ENCODE results near the gene CCT5. TPM values are rescaled to one million over a fixed set of nuclear protein-coding genes. Genes with fewer than 3 reads are reported as not detected.
"Not testable (repeated sequence)": the region's sequence is repeated elsewhere in the genome, so short reads cannot be mapped to it uniquely, and the experiment has no call there.

Gene CCT5
- total RNA-seq, 1 experiment from 2014 or later: 1,372 TPM

- Histone ChIP-seq H3K4me1 (replicated peaks) (peaks cover 10% of the 10 kb centered on the region), H3K9me3 (replicated peaks) (no peaks in the 10 kb centered on the region), H3K36me3 (no peaks in the 10 kb centered on the region), H3K27ac (no peak overlapping the region), H3K4me3 (no peak overlapping the region), H3K27me3 (replicated peaks) (no peaks in the 10 kb centered on the region)
- no peak for DNase-seq (ENCODE audit: low read depth in 1 of 2, low spot score in 2 of 2)
Observed at GRCh38 chr5:10275460-10275859, 25.4 kb downstream of the CCT5 start.

GRCh38 chr5:10275991-10276390 lies 25.9 kb downstream of the CCT5 start:
- H3K9me3 ChIP-seq (replicated peaks): no peaks in the 10 kb centered on the region
- peaks cover 10% of the 10 kb centered on the region for H3K4me1 ChIP-seq (replicated peaks)
- H3K36me3 ChIP-seq: no peaks in the 10 kb centered on the region
- no peak for DNase-seq (ENCODE audit: low read depth in 1 of 2, low spot score in 2 of 2)
- no peak overlapping the region for H3K27ac ChIP-seq
- no peak overlapping the region for H3K4me3 ChIP-seq
- H3K27me3 ChIP-seq (replicated peaks): no peaks in the 10 kb centered on the region

GRCh38 chr5:10276691-10277090 lies 26.6 kb downstream of the CCT5 start:
- DNase-seq (ENCODE audit: low read depth in 1 of 2, low spot score in 2 of 2): no peak

GRCh38 chr5:10277773-10278630 lies 27.9 kb downstream of the CCT5 start:
- no peaks in the 10 kb centered on the region for H3K9me3 ChIP-seq (replicated peaks)
- H3K27me3 ChIP-seq (replicated peaks): no peaks in the 10 kb centered on the region
- no peak overlapping the region for H3K27ac ChIP-seq
- no peak overlapping the region for H3K4me3 ChIP-seq
- H3K4me1 ChIP-seq (replicated peaks): peaks cover 3% of the 10 kb centered on the region; the same call in 1 of the 2 replicates
- no peak for DNase-seq (ENCODE audit: low read depth in 1 of 2, low spot score in 2 of 2)
- no peaks in the 10 kb centered on the region for H3K36me3 ChIP-seq

More at GRCh38 chr5:10276691-10277090, 26.6 kb downstream of the CCT5 start:
- Histone ChIP-seq H3K36me3 (no peaks in the 10 kb centered on the region), H3K4me3 (no peak overlapping the region), H3K27me3 (replicated peaks) (no peaks in the 10 kb centered on the region), H3K27ac (no peak overlapping the region), H3K9me3 (replicated peaks) (no peaks in the 10 kb centered on the region), H3K4me1 (replicated peaks) (peaks cover 10% of the 10 kb centered on the region)

- H3K36me3 ChIP-seq: no peaks in the 10 kb centered on the region
- H3K4me1 ChIP-seq (replicated peaks): no peaks in the 10 kb centered on the region; the same call in 1 of the 2 replicates
- no peaks in the 10 kb centered on the region for H3K27me3 ChIP-seq (replicated peaks)
- DNase-seq (ENCODE audit: low read depth in 1 of 2, low spot score in 2 of 2): no peak
- no peak overlapping the region for H3K4me3 ChIP-seq
- no peak overlapping the region for H3K27ac ChIP-seq
- H3K9me3 ChIP-seq (replicated peaks): no peaks in the 10 kb centered on the region
Observed at GRCh38 chr5:10278658-10279279, 28.7 kb downstream of the CCT5 start.

GRCh38 chr5:10279328-10279727 lies 29.2 kb downstream of the CCT5 start:
- Histone ChIP-seq H3K36me3 (no peaks in the 10 kb centered on the region), H3K9me3 (replicated peaks) (no peaks in the 10 kb centered on the region), H3K27ac (no peak overlapping the region), H3K4me3 (no peak overlapping the region), H3K4me1 (replicated peaks) (peaks cover 3% of the 10 kb centered on the region), H3K27me3 (replicated peaks) (no peaks in the 10 kb centered on the region)
- no peak for DNase-seq (ENCODE audit: low read depth in 1 of 2, low spot score in 2 of 2)

GRCh38 chr5:10279925-10280720 lies 30.0 kb downstream of the CCT5 start:
- no peak overlapping the region for H3K27ac ChIP-seq
- no peaks in the 10 kb centered on the region for H3K36me3 ChIP-seq
- peaks cover 3% of the 10 kb centered on the region for H3K4me1 ChIP-seq (replicated peaks)
- no peak for DNase-seq (ENCODE audit: low read depth in 1 of 2, low spot score in 2 of 2)
- no peak overlapping the region for H3K4me3 ChIP-seq
- no peaks in the 10 kb centered on the region for H3K9me3 ChIP-seq (replicated peaks)
- no peaks in the 10 kb centered on the region for H3K27me3 ChIP-seq (replicated peaks)

- peaks cover 3% of the 10 kb centered on the region for H3K4me1 ChIP-seq (replicated peaks)
- H3K4me3 ChIP-seq: no peak overlapping the region
- DNase-seq (ENCODE audit: low read depth in 1 of 2, low spot score in 2 of 2): peak; percentile 81 to 88
- no peak overlapping the region for H3K27ac ChIP-seq
- no peaks in the 10 kb centered on the region for H3K36me3 ChIP-seq
- H3K9me3 ChIP-seq (replicated peaks): no peaks in the 10 kb centered on the region
- no peaks in the 10 kb centered on the region for H3K27me3 ChIP-seq (replicated peaks)
Observed at GRCh38 chr5:10283927-10284635, 34.0 kb downstream of the CCT5 start.

GRCh38 chr5:10285362-10285761 lies 35.3 kb downstream of the CCT5 start:
- H3K27ac ChIP-seq; H3K9me3 ChIP-seq (replicated peaks); DNase-seq (ENCODE audit: low read depth in 1 of 2, low spot score in 2 of 2); H3K4me1 ChIP-seq (replicated peaks); H3K4me3 ChIP-seq; H3K27me3 ChIP-seq (replicated peaks); H3K36me3 ChIP-seq: not testable (repeated sequence)

GRCh38 chr5:10286162-10286861 lies 36.2 kb downstream of the CCT5 start:
- H3K36me3 ChIP-seq: no peaks in the 10 kb centered on the region
- H3K4me1 ChIP-seq (replicated peaks): peaks cover 3% of the 10 kb centered on the region
- no peak overlapping the region for H3K27ac ChIP-seq
- no peak overlapping the region for H3K4me3 ChIP-seq
- H3K9me3 ChIP-seq (replicated peaks): no peaks in the 10 kb centered on the region
- no peak for DNase-seq (ENCODE audit: low read depth in 1 of 2, low spot score in 2 of 2)
- H3K27me3 ChIP-seq (replicated peaks): no peaks in the 10 kb centered on the region

- H3K4me3 ChIP-seq: no peak overlapping the region
- DNase-seq (ENCODE audit: low read depth in 1 of 2, low spot score in 2 of 2): no peak
- H3K9me3 ChIP-seq (replicated peaks): no peaks in the 10 kb centered on the region
Observed at GRCh38 chr5:10286862-10287227, 36.8 kb downstream of the CCT5 start.

GRCh38 chr5:10288592-10289219 lies 38.6 kb downstream of the CCT5 start:
- H3K27me3 ChIP-seq (replicated peaks): no peaks in the 10 kb centered on the region

More at GRCh38 chr5:10286862-10287227, 36.8 kb downstream of the CCT5 start:
- H3K4me1 ChIP-seq (replicated peaks): peaks cover 3% of the 10 kb centered on the region
- no peaks in the 10 kb centered on the region for H3K36me3 ChIP-seq
- H3K27ac ChIP-seq: no peak overlapping the region
- H3K27me3 ChIP-seq (replicated peaks): no peaks in the 10 kb centered on the region

More at GRCh38 chr5:10288592-10289219, 38.6 kb downstream of the CCT5 start:
- Histone ChIP-seq H3K4me3 (no peak overlapping the region), H3K36me3 (no peaks in the 10 kb centered on the region), H3K4me1 (replicated peaks) (peaks cover 3% of the 10 kb centered on the region), H3K9me3 (replicated peaks) (no peaks in the 10 kb centered on the region), H3K27ac (no peak overlapping the region)
- DNase-seq (ENCODE audit: low read depth in 1 of 2, low spot score in 2 of 2): no peak

Data from SJSA1 (cell line).